Mesenchymal stem cell (in vitro differentiated cells and primary cell): ENCODE results near the gene TUT7.

Source experiments
- DNase-seq: peaks from one replicate; pipeline ENCODE4 v3.0.0-alpha.2; 2013
- H2AFZ ChIP-seq: one replicate; pipeline ENCODE4 v1.6.1; 2013; ENCODE audit warnings: low read depth, mild to moderate bottlenecking, control low read depth, inconsistent platforms, low read length, moderate library complexity
- H2AK5ac ChIP-seq: 2 replicates; pipeline ENCODE4 v1.6.1; 2013; ENCODE audit warnings: low read length, moderate library complexity, mild to moderate bottlenecking, inconsistent platforms; ENCODE audit not compliant: severe bottlenecking
- H2BK120ac ChIP-seq: one replicate; pipeline ENCODE4 v1.6.1; 2013; ENCODE audit warnings: low read depth, mild to moderate bottlenecking, inconsistent platforms, low read length, moderate library complexity
- H2BK12ac ChIP-seq, 2 experiments: one replicate each; pipeline ENCODE4 v1.6.1; 2013; ENCODE audit warnings: inconsistent platforms in 2 of 2, low read length in 2 of 2, mild to moderate bottlenecking in 2 of 2, moderate library complexity in 2 of 2, control low read depth in 1 of 2
- H2BK15ac ChIP-seq: one replicate; pipeline ENCODE4 v1.6.1; 2013; ENCODE audit warnings: mild to moderate bottlenecking, low read depth, inconsistent platforms; ENCODE audit not compliant: poor library complexity, severe bottlenecking
- H2BK5ac ChIP-seq: 2 replicates; pipeline ENCODE4 v1.6.1; 2013; ENCODE audit warnings: low read depth, mild to moderate bottlenecking, low read length, control low read depth, inconsistent platforms; ENCODE audit not compliant: poor library complexity, severe bottlenecking
- H3K14ac ChIP-seq, 2 experiments: one replicate each; pipeline ENCODE4 v1.6.1; 2013; ENCODE audit warnings: inconsistent platforms in 2 of 2, low read length in 2 of 2, control low read depth in 1 of 2, mild to moderate bottlenecking in 1 of 2, moderate library complexity in 1 of 2
- H3K18ac ChIP-seq, 2 experiments: one replicate each; pipeline ENCODE4 v1.6.1; 2013; ENCODE audit warnings: inconsistent platforms in 2 of 2, low read length in 2 of 2, control low read depth in 1 of 2, low read depth in 1 of 2, mild to moderate bottlenecking in 1 of 2
- H3K23ac ChIP-seq, 2 experiments: one replicate each; pipeline ENCODE4 v1.6.1; 2013; ENCODE audit warnings: inconsistent platforms in 2 of 2, low read length in 2 of 2, mild to moderate bottlenecking in 2 of 2, moderate library complexity in 2 of 2, control low read depth in 1 of 2
- H3K27ac ChIP-seq: 2 replicates; pipeline ENCODE4 v1.5.1; 2013; ENCODE audit warnings: mild to moderate bottlenecking, moderate library complexity, low read length, control low read depth, inconsistent platforms; ENCODE audit not compliant: poor library complexity, severe bottlenecking
- H3K27me3 ChIP-seq, 2 experiments: 2 replicates each; pipeline versions ENCODE4 v1.6.1 to v1.7.0; 2013; ENCODE audit warnings: low read length in 2 of 2, mild to moderate bottlenecking in 2 of 2, moderate library complexity in 2 of 2, control low read depth in 1 of 2, inconsistent platforms in 1 of 2; ENCODE audit not compliant: control insufficient read depth in 1 of 2, insufficient read depth in 1 of 2
- H3K36me3 ChIP-seq, 2 experiments: 2 replicates each; pipeline versions ENCODE4 v1.6.1 to v1.7.0; 2013; ENCODE audit warnings: low read length in 2 of 2, control low read depth in 1 of 2, inconsistent platforms in 1 of 2, low read depth in 1 of 2, mild to moderate bottlenecking in 1 of 2; ENCODE audit not compliant: insufficient read depth in 2 of 2, control insufficient read depth in 1 of 2
- H3K4ac ChIP-seq, 2 experiments: one replicate each; pipeline ENCODE4 v1.6.1; 2013; ENCODE audit warnings: inconsistent platforms in 2 of 2, low read length in 2 of 2, mild to moderate bottlenecking in 2 of 2, moderate library complexity in 2 of 2, control low read depth in 1 of 2, low read depth in 1 of 2
- H3K4me1 ChIP-seq: 2 replicates; pipeline ENCODE4 v1.6.1; 2013; ENCODE audit warnings: low read depth, low read length, control low read depth; ENCODE audit not compliant: control insufficient read depth, insufficient read depth
- H3K4me2 ChIP-seq: 2 replicates; pipeline ENCODE4 v1.6.1; 2013; ENCODE audit warnings: low read length, mild to moderate bottlenecking, inconsistent platforms; ENCODE audit not compliant: poor library complexity, severe bottlenecking
- H3K4me3 ChIP-seq, 2 experiments: 2 replicates each; pipeline versions ENCODE4 v1.5.1 to v1.7.0; 2013; ENCODE audit warnings: low read length in 2 of 2, mild to moderate bottlenecking in 2 of 2, control low read depth in 1 of 2, low read depth in 1 of 2; ENCODE audit not compliant: insufficient read depth in 1 of 2
- H3K79me1 ChIP-seq: replicated peaks from 2 replicates; pipeline ENCODE4 v1.6.1; 2013; ENCODE audit warnings: mild to moderate bottlenecking, control low read depth, low read length, inconsistent platforms; ENCODE audit not compliant: poor library complexity, severe bottlenecking
- H3K9ac ChIP-seq: 2 replicates; pipeline ENCODE4 v1.7.0; 2013; ENCODE audit warnings: mild to moderate bottlenecking, low read length, moderate library complexity
- H3K9me3 ChIP-seq: 2 replicates; pipeline ENCODE4 v1.7.0; 2013; ENCODE audit warnings: mild to moderate bottlenecking, low read length; ENCODE audit not compliant: control insufficient read depth
- H4K8ac ChIP-seq: one replicate; pipeline ENCODE4 v1.6.1; 2013; ENCODE audit warnings: inconsistent platforms, mild to moderate bottlenecking, low read length, moderate library complexity
- H4K91ac ChIP-seq: one replicate; pipeline ENCODE4 v1.6.1; 2013; ENCODE audit warnings: mild to moderate bottlenecking, low read length, inconsistent platforms
- WGBS: methylation state at CpG from one replicate; pipeline ENCODE4 v1.1.7; 2013; ENCODE audit warnings: mixed read lengths; 5-methylcytosine and 5-hydroxymethylcytosine counted together

TUT7 gene

DNA sequence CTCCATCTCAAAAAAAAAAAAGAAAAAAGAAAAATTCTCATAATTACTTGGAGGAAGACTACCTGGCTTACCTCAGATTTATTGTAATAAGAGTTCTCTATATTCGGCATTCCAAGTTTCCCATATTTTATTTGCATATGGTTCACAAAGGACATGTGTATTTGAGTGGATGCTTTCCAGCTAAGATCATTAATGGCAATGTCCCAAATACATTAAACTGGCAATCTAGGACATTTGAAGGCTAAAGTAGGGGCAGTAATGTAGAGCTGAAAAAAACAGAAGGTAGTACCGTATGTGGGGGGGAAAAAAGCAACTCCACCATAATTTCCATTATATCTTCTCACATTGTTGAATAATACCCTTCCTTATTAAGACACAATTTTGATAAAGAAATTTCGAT is 4.9 kb downstream of the TUT7 start:
- Histone ChIP-seq H2BK12ac (no peak overlapping the region), H3K9me3 (no peaks in the 10 kb centered on the region), H3K9ac (peak overlapping the region; percentile 42), H3K79me1 (peaks cover 7% of the 10 kb centered on the region), H4K91ac (no peak overlapping the region), H3K14ac (no peak overlapping the region), H3K4me2 (no peak overlapping the region), H3K27me3 (no peaks in the 10 kb centered on the region), H3K23ac (no peak overlapping the region), H3K4me1 (peaks cover 3% of the 10 kb centered on the region), H2BK5ac (no peak overlapping the region), H2AK5ac (no peak overlapping the region), H3K4me3 (peak overlapping the region in 1 of 2 experiments; percentile 98), H3K4ac (no peak overlapping the region), H2AFZ (no peak overlapping the region), H2BK120ac (no peak overlapping the region), H2BK15ac (no peak overlapping the region), H3K36me3 (peaks cover 8 to 52% of the 10 kb centered on the region in 2 experiments), H3K27ac (no peak overlapping the region), H3K18ac (no peak overlapping the region), H4K8ac (no peak overlapping the region)
- no CpG with 5 or more reads among the region's 3 CpGs for WGBS
- DNase-seq = peak; percentile 5

DNA sequence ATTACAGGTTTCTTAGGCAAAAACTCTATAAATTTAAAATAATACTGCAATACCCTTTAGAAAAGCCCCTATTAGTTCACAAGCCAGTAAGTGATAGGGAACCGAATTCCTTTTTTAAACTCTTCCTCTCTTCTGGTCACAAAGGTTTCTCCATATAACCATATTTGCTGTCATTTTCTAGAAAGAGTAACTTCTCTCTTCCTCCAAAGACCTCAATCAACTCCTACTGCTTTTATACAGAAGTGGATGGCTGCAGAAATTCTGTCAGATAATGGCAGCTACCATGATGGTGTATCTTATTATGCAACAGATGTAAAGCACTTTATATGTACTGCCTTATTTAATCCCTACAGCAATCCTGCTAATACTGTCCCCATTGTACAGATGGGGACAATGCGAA is 6.2 kb downstream of the TUT7 start:
- no peak overlapping the region for H4K91ac ChIP-seq
- H3K4me2 ChIP-seq = no peak overlapping the region
- peaks cover 8 to 65% of the 10 kb centered on the region in 2 experiments for H3K36me3 ChIP-seq
- H3K23ac ChIP-seq = no peak overlapping the region
- H3K79me1 ChIP-seq = peaks cover 10% of the 10 kb centered on the region
- WGBS = 100% methylated on average over 1 of the region's 2 CpGs
- H4K8ac ChIP-seq = no peak overlapping the region
- H2BK15ac ChIP-seq = no peak overlapping the region
- no peaks in the 10 kb centered on the region for H3K9me3 ChIP-seq
- H3K27me3 ChIP-seq = no peaks in the 10 kb centered on the region
- no peak overlapping the region for H3K14ac ChIP-seq
- no peak for DNase-seq
- no peak overlapping the region for H2BK120ac ChIP-seq
- no peak overlapping the region for H3K9ac ChIP-seq
- H3K18ac ChIP-seq = no peak overlapping the region
- peaks cover 3% of the 10 kb centered on the region for H3K4me1 ChIP-seq
- H3K4ac ChIP-seq = no peak overlapping the region
- no peak overlapping the region for H2AK5ac ChIP-seq
- H3K4me3 ChIP-seq = peak overlapping the region in 1 of 2 experiments; percentile 8
- H2BK12ac ChIP-seq = no peak overlapping the region
- no peak overlapping the region for H3K27ac ChIP-seq
- H2AFZ ChIP-seq = no peak overlapping the region
- H2BK5ac ChIP-seq = no peak overlapping the region

DNA sequence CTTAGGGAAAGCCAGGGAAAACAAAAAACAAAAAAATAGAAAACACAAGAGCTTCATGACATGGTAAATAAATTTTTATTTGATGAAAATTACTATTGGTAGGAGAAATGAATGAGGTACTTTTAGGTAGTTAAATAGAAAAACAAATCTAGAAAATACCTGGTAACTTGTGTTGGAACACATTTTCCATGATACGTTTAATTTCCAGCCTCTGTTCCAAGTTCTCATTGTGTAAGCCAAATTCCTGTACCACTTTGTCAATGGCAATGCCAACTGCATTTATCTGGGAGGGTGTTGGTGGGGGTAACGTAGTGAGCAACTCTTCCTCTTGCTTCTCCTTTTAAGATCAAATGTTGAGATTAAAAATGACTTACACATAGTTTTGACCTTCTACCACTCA is 9.4 kb downstream of the TUT7 start:
- WGBS = no CpG with 5 or more reads among the region's 2 CpGs
- no peak overlapping the region for H2AK5ac ChIP-seq
- DNase-seq = no peak
- H3K9ac ChIP-seq = no peak overlapping the region
- H3K14ac ChIP-seq = no peak overlapping the region
- H2BK5ac ChIP-seq = no peak overlapping the region
- H3K18ac ChIP-seq = no peak overlapping the region
- no peak overlapping the region for H2BK12ac ChIP-seq
- H4K8ac ChIP-seq = no peak overlapping the region
- no peak overlapping the region for H3K4me2 ChIP-seq
- H3K9me3 ChIP-seq = no peaks in the 10 kb centered on the region
- H4K91ac ChIP-seq = no peak overlapping the region
- no peak overlapping the region for H2BK15ac ChIP-seq
- no peaks in the 10 kb centered on the region for H3K27me3 ChIP-seq
- H3K4me1 ChIP-seq = no peaks in the 10 kb centered on the region
- no peak overlapping the region for H2BK120ac ChIP-seq
- H3K23ac ChIP-seq = no peak overlapping the region
- no peak overlapping the region for H3K27ac ChIP-seq
- H3K36me3 ChIP-seq = peaks cover 6 to 74% of the 10 kb centered on the region in 2 experiments
- H3K4ac ChIP-seq = no peak overlapping the region
- no peak overlapping the region for H3K4me3 ChIP-seq
- peaks cover 12% of the 10 kb centered on the region for H3K79me1 ChIP-seq
- H2AFZ ChIP-seq = no peak overlapping the region

DNA sequence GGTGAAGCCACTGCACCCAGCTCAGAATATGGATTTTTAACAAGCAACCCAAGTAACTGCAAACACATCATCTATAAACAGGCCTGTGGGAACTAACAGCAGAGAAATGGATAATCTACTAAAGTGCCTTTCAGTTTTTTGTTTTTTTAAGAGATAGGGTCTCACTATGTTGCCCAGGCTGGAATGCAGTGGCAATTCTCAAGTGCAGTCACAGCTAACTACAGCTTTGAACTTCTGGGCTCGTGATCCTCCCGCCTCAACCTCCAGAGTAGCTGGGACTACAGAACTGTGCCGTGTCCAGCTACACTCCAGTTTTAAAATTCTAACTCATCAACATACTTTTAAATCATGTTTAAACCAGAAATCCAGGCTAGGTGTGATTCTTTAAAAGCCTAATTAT is 11.9 kb downstream of the TUT7 start:
- Histone ChIP-seq H3K4me1 (no peaks in the 10 kb centered on the region), H3K4me3 (no peak overlapping the region), H2BK15ac (no peak overlapping the region), H3K9ac (no peak overlapping the region), H3K27me3 (no peaks in the 10 kb centered on the region), H4K8ac (no peak overlapping the region), H3K36me3 (peaks cover 10 to 93% of the 10 kb centered on the region in 2 experiments), H3K9me3 (no peaks in the 10 kb centered on the region), H2AK5ac (no peak overlapping the region), H3K14ac (no peak overlapping the region), H2BK120ac (no peak overlapping the region), H4K91ac (no peak overlapping the region), H2BK5ac (no peak overlapping the region), H3K4ac (no peak overlapping the region), H3K23ac (no peak overlapping the region), H3K27ac (no peak overlapping the region), H2AFZ (no peak overlapping the region), H3K4me2 (no peak overlapping the region), H3K79me1 (peaks cover 17% of the 10 kb centered on the region), H2BK12ac (no peak overlapping the region), H3K18ac (no peak overlapping the region)
- 97% methylated on average over 2 of the region's 3 CpGs for WGBS
- no peak for DNase-seq
